Mammary epithelial cell (primary cell): ENCODE results near the gene DGCR8.

Experiments
- EZH2 ChIP-seq: IDR thresholded peaks from 2 replicates; pipeline ENCODE4 v1.6.1; 2012; ENCODE audit warnings: low read length, inconsistent platforms, borderline replicate concordance
- TF ChIP-seq, protein P1 (sequence below), 2 donors: IDR thresholded peaks in 1 of 2; conservative IDR thresholded peaks in 1 of 2; 2 replicates each; pipeline ENCODE4 v1.5.1; 2011 to 2012; ENCODE audit warnings: inconsistent platforms in 2 of 2, low read length in 2 of 2, mild to moderate bottlenecking in 2 of 2, control low read depth in 1 of 2, low read depth in 1 of 2; ENCODE audit not compliant: insufficient read depth in 1 of 2; ENCODE audit errors: extremely low read depth in 1 of 2

- TF ChIP-seq, protein P1, sequence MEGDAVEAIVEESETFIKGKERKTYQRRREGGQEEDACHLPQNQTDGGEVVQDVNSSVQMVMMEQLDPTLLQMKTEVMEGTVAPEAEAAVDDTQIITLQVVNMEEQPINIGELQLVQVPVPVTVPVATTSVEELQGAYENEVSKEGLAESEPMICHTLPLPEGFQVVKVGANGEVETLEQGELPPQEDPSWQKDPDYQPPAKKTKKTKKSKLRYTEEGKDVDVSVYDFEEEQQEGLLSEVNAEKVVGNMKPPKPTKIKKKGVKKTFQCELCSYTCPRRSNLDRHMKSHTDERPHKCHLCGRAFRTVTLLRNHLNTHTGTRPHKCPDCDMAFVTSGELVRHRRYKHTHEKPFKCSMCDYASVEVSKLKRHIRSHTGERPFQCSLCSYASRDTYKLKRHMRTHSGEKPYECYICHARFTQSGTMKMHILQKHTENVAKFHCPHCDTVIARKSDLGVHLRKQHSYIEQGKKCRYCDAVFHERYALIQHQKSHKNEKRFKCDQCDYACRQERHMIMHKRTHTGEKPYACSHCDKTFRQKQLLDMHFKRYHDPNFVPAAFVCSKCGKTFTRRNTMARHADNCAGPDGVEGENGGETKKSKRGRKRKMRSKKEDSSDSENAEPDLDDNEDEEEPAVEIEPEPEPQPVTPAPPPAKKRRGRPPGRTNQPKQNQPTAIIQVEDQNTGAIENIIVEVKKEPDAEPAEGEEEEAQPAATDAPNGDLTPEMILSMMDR (conservative IDR thresholded peaks at IDR 0.05 in 1 of 2, IDR thresholded peaks at IDR 0.05 in 1 of 2; ENCODE audit: extremely low read depth in 1 of 2, insufficient read depth in 1 of 2, low read depth in 1 of 2, low read length in 2 of 2) = no peak
- no peak for TF ChIP-seq EZH2
Measured at GRCh38 chr22:20095521-20095920, 15.5 kb downstream of the DGCR8 start.
